ENCODE results near the gene METTL4. TPM values are rescaled to one million over a fixed set of nuclear protein-coding genes. Genes with fewer than 3 reads are reported as not detected.

Gene METTL4, protein sequence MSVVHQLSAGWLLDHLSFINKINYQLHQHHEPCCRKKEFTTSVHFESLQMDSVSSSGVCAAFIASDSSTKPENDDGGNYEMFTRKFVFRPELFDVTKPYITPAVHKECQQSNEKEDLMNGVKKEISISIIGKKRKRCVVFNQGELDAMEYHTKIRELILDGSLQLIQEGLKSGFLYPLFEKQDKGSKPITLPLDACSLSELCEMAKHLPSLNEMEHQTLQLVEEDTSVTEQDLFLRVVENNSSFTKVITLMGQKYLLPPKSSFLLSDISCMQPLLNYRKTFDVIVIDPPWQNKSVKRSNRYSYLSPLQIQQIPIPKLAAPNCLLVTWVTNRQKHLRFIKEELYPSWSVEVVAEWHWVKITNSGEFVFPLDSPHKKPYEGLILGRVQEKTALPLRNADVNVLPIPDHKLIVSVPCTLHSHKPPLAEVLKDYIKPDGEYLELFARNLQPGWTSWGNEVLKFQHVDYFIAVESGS
- polyA plus RNA-seq (2011; rRNA removed) = 8.3 and 12.7 TPM in 2 replicates
- polyA minus RNA-seq (2011; rRNA and poly(A)+ RNA removed) = 6.6 and 9.5 TPM in 2 replicates

DNA sequence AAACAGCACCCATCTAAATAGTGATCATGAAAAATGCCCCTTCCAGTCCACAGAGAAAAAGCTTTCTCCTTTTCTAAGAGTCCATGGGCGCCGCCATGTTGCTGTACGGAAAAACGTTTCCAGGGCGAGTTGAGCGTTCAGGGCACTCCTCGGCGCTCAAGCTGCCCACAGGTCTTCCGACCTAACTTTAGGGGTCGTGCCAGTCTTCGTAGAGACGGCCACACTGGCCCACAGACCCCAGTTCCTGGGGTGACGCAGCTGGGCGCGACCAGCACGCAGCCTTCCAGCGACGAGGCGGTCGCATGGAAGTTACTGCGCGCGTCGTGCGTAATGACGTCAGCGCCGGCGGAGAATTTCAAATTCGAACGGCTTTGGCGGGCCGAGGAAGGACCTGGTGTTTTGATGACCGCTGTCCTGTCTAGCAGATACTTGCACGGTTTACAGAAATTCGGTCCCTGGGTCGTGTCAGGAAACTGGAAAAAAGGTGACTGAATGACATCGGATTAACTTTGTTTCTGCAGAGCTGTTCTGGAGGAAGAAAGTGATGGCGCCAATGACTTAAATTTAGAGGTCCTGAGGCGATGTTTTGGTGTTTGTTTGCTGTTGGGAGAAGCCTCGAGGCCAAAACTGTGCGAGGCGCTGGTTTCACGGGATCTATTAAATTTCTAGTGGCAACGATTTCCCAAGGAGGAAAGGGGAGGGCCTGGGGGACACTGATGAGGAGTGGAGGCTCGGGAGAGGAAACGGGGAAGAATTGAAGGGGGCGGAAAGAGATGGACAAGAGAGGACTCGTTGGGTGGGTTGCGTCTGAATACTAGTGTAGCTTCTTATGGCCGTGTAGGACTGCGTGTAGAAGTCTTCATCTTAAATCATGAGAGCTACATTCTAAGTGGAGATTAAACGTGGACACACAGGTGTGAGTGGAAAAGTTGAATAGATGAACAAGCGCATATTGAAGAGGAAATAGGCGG is at the start of gene METTL4, which contains the start of gene NDC80:
METTL4 (minus strand) TSS at position 306 of the 971 bp plus-strand sequence. CDS start 4,289 bp downstream, outside the sequence.
NDC80 (plus strand) TSS at position 358 of the 971 bp plus-strand sequence. CDS start 1,429 bp downstream, outside the sequence.
- ChIA-PET POLR2A (interaction anchor here (0.6 to 1.8 kb wide), 3 partner anchors 80 to 609 kb away, joined by 3 to 6 read pairs (median 4); no protein-coding TSS in a partner anchor), CTCF (interaction anchor here (0.5 to 1.1 kb wide), 3 partner anchors 28 to 403 kb away, joined by 3 to 6 read pairs (median 3); no protein-coding TSS in a partner anchor)
- Histone ChIP-seq H3K9me3 (ENCODE audit: control insufficient read depth, insufficient read depth, low read length) (no peaks in the 10 kb centered on the region), H3K27me3 (ENCODE audit: control insufficient read depth, insufficient read depth, low read length) (no peaks in the 10 kb centered on the region), H3K4me3 (ENCODE audit: low read depth, low read length) (peak within 1 kb of the TSS; percentile 89), H3K27ac (ENCODE audit: low read depth, low read length) (peak within 1 kb of the TSS; percentile 99)
- DNase-seq (ENCODE audit: low read depth, low spot score) = peak; percentile 71
- TF ChIP-seq, protein P1, sequence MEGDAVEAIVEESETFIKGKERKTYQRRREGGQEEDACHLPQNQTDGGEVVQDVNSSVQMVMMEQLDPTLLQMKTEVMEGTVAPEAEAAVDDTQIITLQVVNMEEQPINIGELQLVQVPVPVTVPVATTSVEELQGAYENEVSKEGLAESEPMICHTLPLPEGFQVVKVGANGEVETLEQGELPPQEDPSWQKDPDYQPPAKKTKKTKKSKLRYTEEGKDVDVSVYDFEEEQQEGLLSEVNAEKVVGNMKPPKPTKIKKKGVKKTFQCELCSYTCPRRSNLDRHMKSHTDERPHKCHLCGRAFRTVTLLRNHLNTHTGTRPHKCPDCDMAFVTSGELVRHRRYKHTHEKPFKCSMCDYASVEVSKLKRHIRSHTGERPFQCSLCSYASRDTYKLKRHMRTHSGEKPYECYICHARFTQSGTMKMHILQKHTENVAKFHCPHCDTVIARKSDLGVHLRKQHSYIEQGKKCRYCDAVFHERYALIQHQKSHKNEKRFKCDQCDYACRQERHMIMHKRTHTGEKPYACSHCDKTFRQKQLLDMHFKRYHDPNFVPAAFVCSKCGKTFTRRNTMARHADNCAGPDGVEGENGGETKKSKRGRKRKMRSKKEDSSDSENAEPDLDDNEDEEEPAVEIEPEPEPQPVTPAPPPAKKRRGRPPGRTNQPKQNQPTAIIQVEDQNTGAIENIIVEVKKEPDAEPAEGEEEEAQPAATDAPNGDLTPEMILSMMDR (IDR thresholded peaks at IDR 0.05; ENCODE audit: low read depth, low read length) = no peak

DNA sequence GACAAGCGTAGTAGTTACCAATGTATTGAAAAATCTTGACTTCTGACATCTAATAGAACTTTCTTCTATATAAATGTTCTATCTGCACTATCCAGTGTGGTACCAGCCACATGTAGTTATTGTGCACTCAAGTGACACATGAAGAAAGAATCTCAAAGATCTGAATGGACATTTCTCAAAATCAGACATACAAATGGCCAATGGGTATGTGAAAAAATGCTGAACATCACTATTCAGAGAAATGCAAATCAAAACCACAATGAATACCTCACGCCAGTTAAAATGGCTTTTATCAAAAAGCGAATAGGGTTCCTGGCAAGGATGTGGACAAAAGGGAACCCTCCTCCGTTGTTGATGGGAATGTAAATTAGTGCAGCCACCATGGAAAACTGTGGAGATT is 46.7 kb upstream of the METTL4 start:
- CTCF ChIA-PET = interaction anchor here (0.5 kb wide), 1 partner anchor 26 kb away, joined by 3 read pairs; no protein-coding TSS in a partner anchor
- no peak overlapping the region for H3K27ac ChIP-seq (ENCODE audit: low read depth, low read length)
- H3K4me3 ChIP-seq (ENCODE audit: low read depth, low read length) = no peak overlapping the region
- no peaks in the 10 kb centered on the region for H3K27me3 ChIP-seq (ENCODE audit: control insufficient read depth, insufficient read depth, low read length)
- 0 out of 2 replicates have a peak, but pooled peaks cover 2% of the 10 kb centered on the region for H3K9me3 ChIP-seq (ENCODE audit: control insufficient read depth, insufficient read depth, low read length)
- POLR2A ChIA-PET = no interaction called here
- TF ChIP-seq, protein P1 (IDR thresholded peaks at IDR 0.05; ENCODE audit: low read depth, low read length) = no peak
- no peak for DNase-seq (ENCODE audit: low read depth, low spot score)

DNA sequence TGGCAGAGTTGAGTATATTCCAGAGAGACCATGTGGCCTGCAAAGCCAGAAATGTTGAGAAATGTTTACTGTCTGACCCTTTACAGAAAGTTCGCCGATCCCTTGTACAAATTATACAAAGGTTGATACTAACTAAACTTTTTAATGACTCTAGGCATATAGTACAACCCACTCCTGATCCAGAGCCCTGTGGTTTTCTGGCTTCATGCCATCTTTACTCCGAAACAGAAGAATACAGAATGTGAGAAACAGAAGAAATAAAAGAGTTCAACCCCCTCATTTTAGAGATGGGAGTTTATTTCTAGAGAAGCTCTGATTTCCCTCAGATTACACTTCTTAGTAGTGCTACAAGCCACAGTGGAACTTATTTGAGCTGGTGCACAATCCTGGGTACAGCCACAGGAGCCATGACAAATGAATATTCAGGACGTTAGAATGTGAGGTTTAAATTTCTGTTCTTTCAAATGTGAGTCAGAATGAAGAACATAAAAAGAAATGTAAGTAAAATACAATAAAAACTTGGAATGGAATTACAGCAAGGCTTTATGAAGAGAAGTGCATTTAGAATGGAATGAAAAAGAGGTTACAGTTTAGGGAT is 46.2 kb upstream of the METTL4 start:
- Histone ChIP-seq H3K4me3 (ENCODE audit: low read depth, low read length) (no peak overlapping the region), H3K27me3 (ENCODE audit: control insufficient read depth, insufficient read depth, low read length) (no peaks in the 10 kb centered on the region), H3K9me3 (ENCODE audit: control insufficient read depth, insufficient read depth, low read length) (0 out of 2 replicates have a peak, but pooled peaks cover 2% of the 10 kb centered on the region), H3K27ac (ENCODE audit: low read depth, low read length) (no peak overlapping the region)
- ChIA-PET CTCF (interaction anchor here (0.5 kb wide), 1 partner anchor 25 kb away, joined by 3 read pairs; no protein-coding TSS in a partner anchor), POLR2A (no interaction called here)
- no peak for DNase-seq (ENCODE audit: low read depth, low spot score)
- TF ChIP-seq, protein P1 (IDR thresholded peaks at IDR 0.05; ENCODE audit: low read depth, low read length) = no peak

DNA sequence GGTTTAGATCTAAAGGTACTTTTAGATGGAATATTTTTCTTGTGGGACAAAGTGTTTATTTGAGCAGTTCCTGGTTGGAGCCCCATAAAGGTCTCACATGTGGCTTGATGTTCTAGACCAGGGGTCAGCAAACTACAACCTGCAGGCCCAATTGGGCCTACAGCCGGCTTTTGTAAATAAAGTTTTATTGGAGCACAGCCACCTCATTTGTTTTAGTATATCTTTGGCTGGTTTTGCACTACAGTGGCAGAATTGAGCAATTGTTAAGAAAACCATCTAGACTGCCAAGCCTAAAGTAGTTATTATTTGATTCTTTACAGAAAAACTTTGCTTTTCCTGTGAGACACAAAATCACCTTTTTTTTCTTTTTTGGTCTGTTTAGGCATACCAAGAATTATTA is 41.7 kb upstream of the METTL4 start:
- DNase-seq (ENCODE audit: low read depth, low spot score) = no peak
- Histone ChIP-seq H3K27me3 (ENCODE audit: control insufficient read depth, insufficient read depth, low read length) (no peaks in the 10 kb centered on the region), H3K4me3 (ENCODE audit: low read depth, low read length) (no peak overlapping the region), H3K27ac (ENCODE audit: low read depth, low read length) (no peak overlapping the region), H3K9me3 (ENCODE audit: control insufficient read depth, insufficient read depth, low read length) (0 out of 2 replicates have a peak, but pooled peaks cover 2% of the 10 kb centered on the region)
- POLR2A ChIA-PET = no interaction called here
- TF ChIP-seq, protein P1 (IDR thresholded peaks at IDR 0.05; ENCODE audit: low read depth, low read length) = no peak
- CTCF ChIA-PET = no interaction called here

All from AG04450 (cell line).